K562 (cell line): ENCODE data around the gene ANKMY1. TPM values are rescaled to one million over a fixed set of nuclear protein-coding genes. Genes with fewer than 3 reads are reported as not detected.

Experiments used
- ATAC-seq: fragments of 200-7000 bp; cut with Tn5 transposase; 3 replicates; pipeline ENCODE4 v1.9.1; 2020; ENCODE audit warnings: moderate library complexity
- BruUV-seq: library from RNA; stranded (reverse); fragments of 400-500 nt; replicated peaks from 2 replicates; lab custom pipeline; 2021; lab: Mats Ljungman, UMichigan
- CTCF ChIA-PET: fragments of 300-600 bp; formaldehyde crosslinking; extraction: SDS; loops from one replicate; lab custom pipeline; 2021; ENCODE audit warnings: low intra/inter-chr PET ratio; lab: Yijun Ruan, JAX
- POLR2A ChIA-PET: fragments of 300-600, 350-650 bp; sonication (Branson Sonifier 250); formaldehyde crosslinking; extraction: SDS; loops from one replicate; lab custom pipeline; 2021; ENCODE audit warnings: antibody characterized with exemption, inconsistent platforms; lab: Yijun Ruan, JAX
- DNase-seq, 4 experiments: peaks; one replicate each; pipeline versions ENCODE4 v3.0.0 to v3.0.0-alpha.2; 2011 to 2018; ENCODE audit warnings: low spot score in 3 of 4, mixed read lengths in 3 of 4; ENCODE audit errors: extremely low read depth in 1 of 4
- FAIRE-seq: peaks from 2 replicates; lab custom pipeline; 2011; peaks lifted over from hg19 to GRCh38; lab: Jason Lieb, UNC
- H2AFZ ChIP-seq: 2 replicates; pipeline ENCODE4 v1.6.0; 2011; ENCODE audit warnings: low read depth, low read length, control low read depth, inconsistent platforms
- H3K27ac ChIP-seq: fragments of 200-600 bp; 3 replicates; pipeline ENCODE4 v1.8.0; 2011; ENCODE audit warnings: low read depth, mild to moderate bottlenecking, control low read depth, inconsistent platforms, low read length, moderate library complexity, mixed read lengths; ENCODE audit errors: extremely low read depth
- H3K27me3 ChIP-seq, 2 experiments: fragments of 300-600 bp in 1 of 2; 2 replicates in 1 of 2; 3 replicates in 1 of 2; pipeline versions ENCODE4 v1.6.0 to v1.8.0; 2011; ENCODE audit warnings: inconsistent platforms in 2 of 2, low read length in 2 of 2, mild to moderate bottlenecking in 1 of 2, mixed read lengths in 1 of 2, moderate library complexity in 1 of 2; ENCODE audit not compliant: control insufficient read depth in 2 of 2, insufficient read depth in 2 of 2
- H3K36me3 ChIP-seq: fragments of 300-600 bp; 3 replicates; pipeline ENCODE4 v1.8.0; 2011; ENCODE audit warnings: mild to moderate bottlenecking, low read length, inconsistent platforms; ENCODE audit not compliant: control insufficient read depth, insufficient read depth
- H3K4me1 ChIP-seq, 2 experiments: fragments of 200-600 bp in 1 of 2; replicated peaks in 1 of 2; 2 replicates in 1 of 2; 3 replicates in 1 of 2; pipeline versions ENCODE4 v1.5.1 to v1.8.0; 2011; ENCODE audit warnings: inconsistent platforms in 2 of 2, low read length in 2 of 2, mild to moderate bottlenecking in 1 of 2, mixed read lengths in 1 of 2, moderate library complexity in 1 of 2; ENCODE audit not compliant: control insufficient read depth in 2 of 2, insufficient read depth in 2 of 2
- H3K4me2 ChIP-seq: 2 replicates; pipeline ENCODE4 v1.6.1; 2011; ENCODE audit warnings: low read length, control low read depth, inconsistent platforms, mixed read lengths; ENCODE audit not compliant: insufficient read depth
- H3K4me3 ChIP-seq: fragments of 200-600 bp; sonication (generic), shearing (Covaris generic); 2 replicates; pipeline ENCODE4 v1.5.1; 2016; ENCODE audit warnings: control low read depth, inconsistent platforms
- H3K79me2 ChIP-seq: fragments of 200-600 bp; 3 replicates; pipeline ENCODE4 v1.8.0; 2011; ENCODE audit warnings: low read length, inconsistent platforms; ENCODE audit not compliant: control insufficient read depth, insufficient read depth
- H3K9ac ChIP-seq, 2 experiments: 2 replicates each; pipeline versions ENCODE4 v1.6.0 to v1.6.1; 2011; ENCODE audit warnings: low read depth in 2 of 2, low read length in 2 of 2, control low read depth in 1 of 2, inconsistent platforms in 1 of 2, mild to moderate bottlenecking in 1 of 2, mixed read lengths in 1 of 2; ENCODE audit not compliant: insufficient read depth in 1 of 2
- H3K9me1 ChIP-seq: one replicate; pipeline ENCODE4 v1.6.0; 2011; ENCODE audit warnings: inconsistent platforms, mild to moderate bottlenecking, low read length, moderate library complexity; ENCODE audit not compliant: control insufficient read depth, insufficient read depth
- H3K9me3 ChIP-seq: replicated peaks from 2 replicates; pipeline ENCODE4 v1.5.1; 2011; ENCODE audit warnings: low read depth, low read length, inconsistent platforms; ENCODE audit not compliant: control insufficient read depth, insufficient read depth
- H4K20me1 ChIP-seq: replicated peaks from 2 replicates; pipeline ENCODE4 v1.6.1; 2011; ENCODE audit warnings: low read length, inconsistent platforms, mixed read lengths; ENCODE audit not compliant: control insufficient read depth, insufficient read depth
- BRF2 ChIP-seq: IDR thresholded peaks from 3 replicates; pipeline ENCODE4 v1.6.1; 2011; ENCODE audit warnings: borderline replicate concordance, mild to moderate bottlenecking; ENCODE audit not compliant: insufficient read length, insufficient read depth
- HNRNPK ChIP-seq: fragments of 200-400 bp; formaldehyde crosslinking; IDR thresholded peaks from one replicate; pipeline ENCODE4 v1.6.1; 2018; ENCODE audit warnings: mild to moderate bottlenecking, low read depth, low read length; ENCODE audit not compliant: poor library complexity, severe bottlenecking
- NR0B1 ChIP-seq: fragments of 450-650 bp; IDR thresholded peaks from one replicate; pipeline ENCODE4 v1.6.1; 2018; ENCODE audit warnings: mild to moderate bottlenecking, moderate library complexity; ENCODE audit not compliant: partially characterized antibody
- POLR2G ChIP-seq: fragments of 200-400 bp; formaldehyde crosslinking; IDR thresholded peaks from 2 replicates; pipeline ENCODE4 v1.6.1; 2017; ENCODE audit warnings: low read depth, mild to moderate bottlenecking, antibody characterized with exemption, low read length, moderate library complexity
- RBFOX2 ChIP-seq: fragments of 200-400 bp; formaldehyde crosslinking; IDR thresholded peaks from 2 replicates; pipeline ENCODE4 v1.6.1; 2017; ENCODE audit warnings: low read depth, mild to moderate bottlenecking, low read length, moderate library complexity
- SIRT6 ChIP-seq: IDR thresholded peaks from one replicate; pipeline ENCODE4 v1.6.1; 2012; ENCODE audit warnings: low read depth, mild to moderate bottlenecking, control low read depth, inconsistent platforms, low read length, moderate library complexity
- ZNF79 ChIP-seq: fragments of 250-450 bp; sonication (Bioruptor Pico); IDR thresholded peaks from 2 replicates; pipeline ENCODE4 v1.4.0; 2020; ENCODE audit warnings: low read depth, mild to moderate bottlenecking, moderate library complexity
- WGBS: fragments of 100-300 bp; shearing (Covaris generic); methylation state at CpG from one replicate; pipeline ENCODE4 v1.1.6; 2016; ENCODE audit warnings: low coverage, mixed read lengths; ENCODE audit not compliant: insufficient coverage; ENCODE audit errors: missing lambda C conversion rate; 5-methylcytosine and 5-hydroxymethylcytosine counted together
- in situ Hi-C: fragments of 300-500 bp; cut with MboI; formaldehyde crosslinking; loops from 4 replicates; pipeline ENCODE4 v1.15.0; 2018; ENCODE audit warnings: inconsistent platforms, mixed read lengths
- intact Hi-C: fragments of 100-400 bp; cut with micrococcal nuclease; formaldehyde crosslinking; loops from 2 replicates; pipeline ENCODE4 v1.14.2; 2022
- polyA plus RNA-seq, 8 experiments: library from polyadenylated mRNA; depleted of rRNA in 4 of 8; stranded (reverse) in 5 of 8; unstranded in 3 of 8; fragments of >200 nt; fragmentation: Nextera tagmentation in 2 of 8; fragmentation: Illumina TruSeq in 1 of 8; extraction: Ambion mirVana in 2 of 8; extraction: Trizol in 1 of 8; gene quantifications; 2 replicates each; pipeline versions ENCODE4 v1.2.1 to v1.2.3, GENCODE V29; 2011 to 2014; ENCODE audit warnings: inconsistent platforms in 1 of 8, missing spikeins in 1 of 8
- total RNA-seq, 7 experiments: library from RNA; depleted of rRNA in 6 of 7; stranded (reverse); fragments of >200 nt in 6 of 7; fragmentation: Illumina TruSeq in 2 of 7; extraction: Trizol in 2 of 7; gene quantifications; 2 replicates each; pipeline versions ENCODE4 v1.2.1 to v1.2.3, GENCODE V29; 2011 to 2021; ENCODE audit warnings: low replicate concordance in 1 of 7

ANKMY1 gene
- total and polyA plus RNA-seq, 9 of the 15 experiments (the other 6 are each of a cell fraction or from before 2014, with no cell fraction given) = 0.75 to 15.1 (median 11.7) TPM

GRCh38 chr2:240576036-240576435 is 18.2 kb upstream of the ANKMY1 start (continued):
- TF ChIP-seq NR0B1 = no peak
- no peak for TF ChIP-seq HNRNPK
- no peak for TF ChIP-seq ZNF79 (CRISPR knock-in tag)
- TF ChIP-seq BRF2 = no peak

DNA sequence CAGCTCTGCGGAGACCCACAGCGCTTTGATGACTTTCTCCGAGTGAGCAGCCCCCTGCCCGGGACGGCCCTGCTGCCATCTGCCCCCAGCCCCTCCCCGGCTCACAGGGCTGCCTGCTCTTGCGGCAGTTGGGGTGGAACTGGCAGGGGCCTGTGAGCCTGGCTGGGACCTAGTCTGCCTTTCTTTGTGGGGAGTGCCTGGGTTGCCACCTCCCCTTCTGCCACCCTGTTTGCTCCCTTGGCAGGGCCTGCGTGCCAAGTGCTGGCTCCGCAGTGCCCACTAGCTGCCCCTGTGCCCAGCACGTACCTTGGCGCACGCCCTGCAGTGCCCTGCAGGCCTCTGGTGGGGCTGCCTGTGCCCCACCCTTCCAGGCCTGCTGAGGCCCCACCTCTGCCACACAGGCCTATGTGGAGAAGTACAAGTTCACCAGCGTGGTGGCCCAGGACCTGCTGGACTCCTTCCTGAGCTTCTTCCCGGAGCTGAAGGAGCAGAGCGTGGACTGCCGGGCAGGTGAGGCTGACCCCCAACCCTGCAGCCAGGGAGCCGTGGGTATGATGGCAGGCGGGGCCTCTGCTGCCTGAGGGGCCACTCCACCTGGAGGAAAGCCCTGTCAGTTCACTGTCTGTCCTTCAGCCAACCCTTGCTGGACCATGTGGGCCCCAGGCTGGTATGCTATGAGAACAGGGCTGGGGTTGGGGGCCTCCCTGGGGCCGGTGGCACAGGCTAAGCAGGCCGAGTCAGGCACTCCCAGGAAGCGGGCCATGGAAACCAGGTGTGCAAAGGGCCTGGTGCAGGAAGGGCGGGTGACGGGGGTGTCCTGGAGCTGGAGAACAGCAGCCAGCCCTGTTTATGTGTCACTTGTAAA is 17.5 kb upstream of the ANKMY1 start:
- H3K27ac ChIP-seq = no peak overlapping the region
- ChIA-PET CTCF (no interaction called here), POLR2A (interaction anchor here (0.5 to 0.6 kb wide), 2 partner anchors 357 to 526 kb away, joined by 3 read pairs; no protein-coding TSS in a partner anchor)
- no peak overlapping the region for H3K4me3 ChIP-seq
- ATAC-seq (no peak), DNase-seq (no peak), FAIRE-seq (no peak)
- H3K27me3 ChIP-seq = no peaks in the 10 kb centered on the region
- H2AFZ ChIP-seq = no peak overlapping the region
- H3K9ac ChIP-seq = no peak overlapping the region
- H3K4me1 ChIP-seq = peaks cover 17 to 53% of the 10 kb centered on the region in 2 experiments
- H3K79me2 ChIP-seq = peaks cover 15% of the 10 kb centered on the region; the same call in 2 of the 3 replicates
- no peaks in the 10 kb centered on the region for H3K9me3 ChIP-seq
- BruUV-seq = no TSS peak
- peak; percentile 28; the same call in 1 of the 2 replicates for TF ChIP-seq RBFOX2
- no peak for TF ChIP-seq SIRT6
- peak; percentile 44 for TF ChIP-seq POLR2G
- WGBS = 92% methylated on average over 10 of the region's 23 CpGs
- peaks cover 8% of the 10 kb centered on the region for H3K9me1 ChIP-seq
- in situ Hi-C loops (no loop called here), intact Hi-C loops (no loop called here)
- H3K36me3 ChIP-seq = peaks cover 37% of the 10 kb centered on the region; the same call in 1 of the 3 replicates
- H4K20me1 ChIP-seq = no peaks in the 10 kb centered on the region; the same call in 1 of the 2 replicates
- no peak overlapping the region for H3K4me2 ChIP-seq
